GM21737 (cell line): ENCODE results near the gene SIT1.
A peak's percentile ranks its signal among the peaks of the same experiment; 100 is the strongest.

ENCODE experiments used
- ATAC-seq: cut with Tn5 transposase; IDR thresholded peaks from one replicate; pipeline ENCODE4 v1.9.1; 2021; ENCODE audit warnings: mild to moderate bottlenecking, moderate library complexity; ENCODE audit not compliant: unreplicated experiment

SIT1 gene, protein sequence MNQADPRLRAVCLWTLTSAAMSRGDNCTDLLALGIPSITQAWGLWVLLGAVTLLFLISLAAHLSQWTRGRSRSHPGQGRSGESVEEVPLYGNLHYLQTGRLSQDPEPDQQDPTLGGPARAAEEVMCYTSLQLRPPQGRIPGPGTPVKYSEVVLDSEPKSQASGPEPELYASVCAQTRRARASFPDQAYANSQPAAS

DNA sequence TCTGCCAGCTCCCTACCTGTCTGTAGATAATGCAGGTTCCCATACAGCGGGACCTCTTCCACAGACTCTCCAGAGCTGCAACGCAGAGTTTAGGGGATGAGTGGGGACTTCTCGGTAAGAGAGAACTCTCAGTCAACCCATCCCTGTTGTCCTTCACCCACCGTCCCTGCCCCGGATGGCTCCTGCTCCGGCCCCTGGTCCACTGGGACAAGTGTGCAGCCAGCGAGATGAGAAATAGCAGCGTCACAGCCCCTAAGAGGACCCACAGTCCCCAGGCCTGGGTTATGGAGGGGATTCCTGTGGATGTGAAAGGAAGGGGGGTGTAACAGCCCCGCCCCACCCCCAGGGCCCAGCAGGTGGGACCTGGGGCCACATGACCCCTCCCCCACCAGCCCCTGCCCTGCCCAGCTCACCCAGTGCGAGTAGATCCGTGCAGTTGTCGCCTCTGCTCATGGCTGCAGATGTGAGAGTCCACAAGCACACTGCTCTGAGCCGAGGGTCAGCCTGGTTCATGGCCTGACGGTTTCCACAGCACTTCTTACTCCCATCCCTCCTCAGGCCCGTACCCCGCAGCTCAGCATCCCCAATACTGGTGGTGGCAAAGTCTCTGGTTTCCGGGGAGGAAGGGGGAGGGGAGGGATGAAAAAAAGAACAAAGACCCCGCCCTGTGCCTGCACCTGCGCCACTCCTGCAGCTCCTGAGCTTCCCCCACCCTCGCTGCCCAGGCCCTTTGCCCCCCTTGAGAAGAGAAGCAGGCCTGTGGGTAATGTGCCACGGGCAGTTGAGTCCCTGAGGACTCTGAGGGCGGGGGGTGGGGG, at the start of gene SIT1:
Gene SIT1 (minus strand): TSS at position 591 of the 818 bp plus-strand sequence. CDS start 78 bp downstream, at position 513.
- ATAC-seq: no peak

DNA sequence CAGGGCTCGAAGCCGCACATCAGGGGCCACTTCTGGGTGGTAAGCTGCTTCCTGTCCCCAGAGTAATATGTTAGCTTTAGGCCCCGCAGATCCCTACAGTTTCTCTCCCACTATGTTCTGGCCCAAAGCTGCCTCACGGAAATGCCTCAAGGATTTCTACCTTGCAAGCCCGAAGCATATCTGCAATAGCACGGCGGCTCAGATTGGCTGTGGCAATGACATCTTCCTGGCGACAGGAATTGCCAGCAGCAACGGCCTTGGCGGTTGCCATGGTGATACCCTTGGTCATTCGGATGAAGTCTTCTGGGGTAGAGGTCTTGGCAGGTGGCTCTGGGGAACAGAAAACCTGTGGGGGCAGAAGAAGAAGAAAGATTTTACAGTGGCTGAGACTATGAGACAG, 49.3 kb upstream of the SIT1 start:
- ATAC-seq: no peak

DNA sequence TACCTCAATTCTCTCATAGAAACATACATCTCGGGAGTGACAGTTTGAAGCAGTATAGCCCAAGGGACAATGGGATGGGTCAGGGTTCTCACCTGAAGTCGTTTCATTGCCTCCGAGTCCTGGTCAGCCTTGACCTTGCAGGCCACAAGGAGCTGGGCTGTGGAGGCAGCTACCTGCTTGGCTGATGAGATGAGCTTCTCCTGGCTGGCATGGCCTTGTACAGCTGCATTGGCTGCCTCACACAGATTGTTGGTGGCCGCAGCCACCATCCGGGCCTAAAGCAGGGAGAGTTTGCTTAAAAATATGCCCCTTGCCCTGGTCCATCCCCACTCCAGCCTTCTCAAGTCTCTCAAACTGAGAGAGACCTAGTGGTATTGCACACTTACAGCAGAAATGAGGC, 47.5 kb upstream of the SIT1 start:
- no peak for ATAC-seq

DNA sequence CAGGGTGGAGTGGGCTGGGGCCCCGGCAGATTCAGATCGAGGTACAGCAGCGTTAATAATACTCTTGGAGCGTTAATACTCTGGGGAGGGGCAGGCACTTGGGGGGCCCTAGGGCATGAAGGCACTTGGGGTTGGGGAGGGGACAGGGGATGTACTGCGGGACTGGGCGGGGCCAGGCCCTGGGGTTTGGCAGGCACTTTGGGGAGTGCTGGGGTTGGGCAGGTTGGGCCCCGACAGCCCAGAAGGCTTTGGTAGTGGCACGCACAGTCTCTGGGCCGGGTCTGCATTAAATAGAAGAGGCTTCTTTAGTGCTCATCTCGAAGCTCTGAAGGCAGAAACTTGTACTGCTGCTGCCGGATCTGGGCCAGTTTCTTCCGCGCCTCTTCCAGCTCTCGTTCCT, 46.8 kb upstream of the SIT1 start:
- no peak for ATAC-seq

DNA sequence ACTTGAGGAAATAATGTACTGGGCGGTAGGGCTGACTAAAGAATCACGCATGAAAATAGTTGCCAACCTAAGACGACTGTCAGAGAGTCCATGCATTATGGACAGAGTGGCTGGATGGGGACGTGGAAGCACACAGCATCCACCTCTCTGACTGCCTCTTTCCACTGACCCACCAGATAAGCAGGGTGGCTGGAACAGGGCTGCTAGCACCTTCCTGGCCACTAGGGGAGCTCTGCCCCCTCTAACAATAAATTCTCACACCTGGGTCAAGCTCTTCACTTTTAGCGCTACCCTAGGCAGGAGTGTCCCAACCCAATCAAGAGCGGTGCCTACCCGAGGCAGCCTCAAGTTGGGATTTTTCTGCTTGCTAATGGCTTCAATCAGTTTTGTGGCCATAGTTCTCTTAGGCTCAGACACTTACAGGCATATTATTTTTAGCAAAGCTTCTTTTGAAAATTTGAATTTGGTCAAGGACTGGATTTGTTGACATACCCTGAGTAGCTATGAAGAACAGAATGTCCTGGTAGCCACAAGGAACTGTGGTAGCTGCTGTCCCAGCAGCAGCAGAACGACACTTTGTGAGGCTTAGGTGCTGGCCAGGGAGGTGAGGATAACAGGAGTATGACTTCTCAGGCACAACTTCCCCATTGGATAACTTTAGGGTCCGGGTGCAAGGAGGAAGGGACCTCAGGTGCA, 45.9 kb upstream of the SIT1 start:
- ATAC-seq: peak; percentile 78

DNA sequence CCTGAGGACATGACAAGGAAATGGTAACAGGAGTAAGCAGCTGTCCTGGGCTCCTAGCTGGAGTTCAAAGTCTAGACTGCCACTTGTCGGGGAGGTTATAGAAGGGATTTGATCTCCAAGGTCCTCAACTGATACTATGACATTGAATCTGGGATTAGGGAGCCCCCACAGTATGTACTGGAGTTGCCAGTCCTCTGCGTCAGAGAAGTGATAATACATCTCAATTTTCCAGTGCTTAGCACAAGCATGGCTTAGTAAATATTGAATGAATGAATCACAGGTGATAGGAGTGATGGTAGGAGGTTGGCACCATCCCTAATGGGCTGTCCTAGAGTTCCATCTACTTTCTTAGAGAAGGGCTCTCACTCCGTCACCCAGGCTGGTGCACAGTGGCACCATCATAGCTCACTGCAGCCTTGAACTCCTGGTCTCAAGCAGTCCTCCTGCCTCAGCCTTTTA, 45.2 kb upstream of the SIT1 start:
- no peak for ATAC-seq

DNA sequence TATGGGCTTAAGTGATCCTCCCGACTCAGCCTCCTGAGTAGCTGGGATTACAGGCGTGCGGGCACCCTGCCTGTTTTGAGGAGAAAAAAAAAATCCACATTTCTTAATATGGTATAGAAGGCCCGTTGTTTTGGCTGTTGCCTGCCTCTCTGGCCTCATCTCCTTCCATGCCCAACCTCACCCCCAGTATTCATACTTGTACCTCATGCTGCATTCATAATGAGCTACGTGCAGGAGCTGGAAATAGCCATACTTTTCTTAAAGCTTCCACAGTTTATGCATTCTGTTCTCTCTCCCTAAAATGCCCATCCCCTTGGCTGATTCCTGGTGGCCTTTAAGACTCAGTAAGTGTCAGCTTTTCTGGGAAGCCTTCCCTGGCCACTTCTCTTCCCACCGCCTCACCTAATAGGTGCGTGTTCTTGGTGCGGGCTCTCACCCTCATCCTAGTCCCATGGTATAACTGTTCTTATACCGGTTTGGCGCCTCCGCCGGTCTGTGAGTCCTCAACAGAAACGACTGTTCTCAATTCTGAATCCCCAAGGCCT, 41.1 kb upstream of the SIT1 start:
- ATAC-seq: no peak

DNA sequence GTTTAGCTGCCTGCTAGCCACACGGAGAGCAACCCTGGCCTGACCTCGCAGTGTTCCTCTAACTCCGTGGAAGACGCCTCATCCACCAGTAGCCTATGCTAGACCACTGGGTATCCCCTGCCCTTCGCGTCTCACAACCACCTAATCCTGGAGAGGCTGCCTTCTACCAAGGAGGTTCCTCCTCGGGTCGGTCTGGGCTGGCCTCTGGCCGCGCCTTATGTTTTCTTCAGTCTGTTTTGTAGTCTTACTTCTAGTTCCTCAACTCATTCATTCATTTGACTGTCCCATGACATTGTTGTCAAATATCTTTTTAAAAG, 40.6 kb upstream of the SIT1 start:
- no peak for ATAC-seq

DNA sequence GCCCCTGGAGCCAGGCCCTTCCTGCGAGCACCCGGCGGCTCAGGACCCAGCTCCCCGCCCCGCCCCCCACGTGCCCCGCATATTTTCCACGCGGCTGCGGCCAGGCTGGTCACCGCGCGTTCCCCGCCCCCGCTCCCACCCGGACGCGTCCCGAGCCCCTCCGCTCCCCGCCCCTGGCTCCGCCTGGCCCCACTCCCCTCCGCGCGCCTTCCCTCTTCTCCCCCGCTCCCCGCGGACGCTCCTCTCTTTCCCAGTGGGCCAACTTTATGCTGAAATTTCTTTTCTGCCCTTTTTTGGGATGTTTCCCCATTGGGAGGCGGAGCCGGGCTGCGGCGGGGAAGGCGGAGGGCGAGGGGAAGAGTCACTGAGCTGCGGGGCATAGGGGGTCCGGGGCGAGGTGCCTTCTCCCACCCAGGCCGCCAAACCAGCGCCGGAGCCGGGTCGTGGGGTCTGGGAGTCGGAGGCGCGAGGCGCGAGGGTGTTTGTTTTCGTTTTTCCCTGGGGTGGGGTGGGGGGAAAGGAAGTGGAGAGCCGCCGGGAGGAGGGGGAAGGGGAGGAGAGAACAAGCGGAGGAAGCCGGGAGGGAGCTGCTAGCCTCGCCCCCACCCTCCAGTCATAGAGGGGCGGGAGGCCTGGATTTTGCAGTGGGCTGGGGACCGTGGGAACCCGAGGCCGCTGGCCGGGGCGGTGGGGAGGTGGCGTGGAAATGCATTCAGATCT, 40.0 kb upstream of the SIT1 start:
- no peak for ATAC-seq

DNA sequence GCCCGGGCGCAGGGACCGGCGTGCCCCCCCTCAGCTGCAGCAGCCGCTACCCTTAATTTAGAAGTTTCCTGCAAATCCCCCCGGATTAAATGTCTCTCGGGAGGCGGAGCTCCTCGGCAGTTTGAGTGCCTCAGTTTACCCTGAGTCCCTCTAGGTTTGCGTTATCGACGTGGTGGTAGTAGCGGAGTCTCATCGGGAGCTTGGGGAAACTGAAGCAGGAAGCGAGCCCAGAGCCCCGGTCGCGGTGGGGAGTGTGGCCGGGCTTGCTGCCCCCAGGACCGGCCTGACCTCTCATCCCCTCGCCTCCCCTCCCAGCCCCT, 39.5 kb upstream of the SIT1 start:
- ATAC-seq: no peak

DNA sequence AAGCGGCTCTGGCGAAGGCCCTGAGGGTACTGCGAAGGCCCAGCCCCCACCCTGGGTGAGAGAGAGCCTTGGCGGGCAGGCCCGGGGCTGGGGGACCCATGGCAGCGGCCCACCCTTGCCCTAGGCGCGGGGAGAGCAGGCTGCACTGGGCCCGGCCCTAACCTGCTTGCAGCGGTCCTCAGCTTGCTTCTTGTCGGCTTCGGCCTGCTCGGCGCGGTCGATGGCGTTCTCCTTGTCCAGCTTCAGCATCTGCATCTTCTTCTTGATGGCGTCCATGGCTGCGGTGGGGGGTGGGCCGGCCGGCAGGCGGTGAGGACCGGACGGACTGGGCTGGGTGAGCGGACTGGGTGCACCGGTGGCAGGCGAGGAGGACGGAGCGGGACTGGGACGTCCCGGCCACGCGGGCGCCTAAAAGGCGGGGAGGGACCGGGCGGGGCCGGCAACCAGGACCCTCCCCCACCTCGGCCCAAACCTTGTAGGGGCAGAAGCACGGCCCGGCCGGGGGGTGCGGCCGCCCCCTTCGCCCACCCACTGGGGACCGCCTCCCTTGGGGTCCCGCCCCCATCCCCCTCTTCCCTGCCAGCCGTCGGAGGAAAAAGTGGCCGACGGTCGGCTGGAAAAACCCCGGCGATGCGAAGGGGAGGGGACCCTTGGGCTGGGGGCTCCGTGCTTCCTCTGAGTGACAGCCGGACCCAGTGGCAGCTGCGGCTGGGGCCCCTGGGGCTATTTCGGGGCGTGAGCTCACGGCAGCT, 39.0 kb upstream of the SIT1 start, which contains the start of gene TPM2:
Gene TPM2 (minus strand): TSS at position 384 of the 752 bp plus-strand sequence. CDS start 108 bp downstream, at position 276.
- ATAC-seq: no peak

DNA sequence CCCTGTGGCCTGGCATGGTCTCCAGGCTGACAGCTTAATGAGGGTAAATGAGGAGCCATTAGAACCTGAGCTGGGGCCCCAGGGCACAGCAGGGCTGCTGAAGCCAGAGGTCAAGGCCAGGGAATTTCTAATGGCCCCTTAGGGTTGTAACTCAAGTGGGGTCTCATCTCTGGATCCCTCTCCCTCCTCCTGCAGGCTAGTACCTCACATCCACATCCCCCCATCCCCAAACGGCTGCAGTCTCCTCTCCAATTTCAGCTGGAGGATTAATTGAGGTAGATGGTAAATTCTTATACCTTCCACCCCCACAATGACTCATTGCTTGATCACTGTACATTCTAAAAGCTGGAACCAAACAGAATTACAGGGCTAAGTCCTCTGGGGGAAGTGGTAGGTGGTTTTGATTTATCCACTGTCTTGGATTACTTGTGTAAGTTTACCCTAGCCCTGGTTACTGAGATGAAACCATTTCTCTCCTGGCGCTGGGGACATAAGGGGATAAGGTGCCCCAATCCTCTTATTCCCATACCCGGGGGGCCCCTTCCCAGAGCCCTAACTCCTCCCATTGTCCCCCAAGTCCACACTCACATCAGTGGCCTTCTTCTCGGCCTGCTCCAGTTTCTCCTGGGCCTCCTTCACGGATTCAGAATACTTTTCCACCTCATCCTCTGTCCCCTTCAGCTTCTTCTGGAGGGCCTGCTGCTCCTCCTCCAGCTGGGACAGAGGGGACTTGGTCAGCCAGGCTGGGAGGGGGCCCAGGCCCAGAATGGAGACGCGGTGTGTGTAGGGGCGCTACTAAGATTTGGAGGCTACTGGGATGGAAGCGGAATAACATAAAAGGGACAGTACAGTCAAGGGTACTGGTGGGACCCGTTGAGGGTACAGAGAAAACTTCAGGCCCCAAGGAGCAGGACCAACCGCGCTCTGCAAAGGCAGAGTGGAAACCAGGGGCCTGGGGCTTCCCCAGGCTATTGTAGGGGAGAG, 38.1 kb upstream of the SIT1 start:
- ATAC-seq: no peak

DNA sequence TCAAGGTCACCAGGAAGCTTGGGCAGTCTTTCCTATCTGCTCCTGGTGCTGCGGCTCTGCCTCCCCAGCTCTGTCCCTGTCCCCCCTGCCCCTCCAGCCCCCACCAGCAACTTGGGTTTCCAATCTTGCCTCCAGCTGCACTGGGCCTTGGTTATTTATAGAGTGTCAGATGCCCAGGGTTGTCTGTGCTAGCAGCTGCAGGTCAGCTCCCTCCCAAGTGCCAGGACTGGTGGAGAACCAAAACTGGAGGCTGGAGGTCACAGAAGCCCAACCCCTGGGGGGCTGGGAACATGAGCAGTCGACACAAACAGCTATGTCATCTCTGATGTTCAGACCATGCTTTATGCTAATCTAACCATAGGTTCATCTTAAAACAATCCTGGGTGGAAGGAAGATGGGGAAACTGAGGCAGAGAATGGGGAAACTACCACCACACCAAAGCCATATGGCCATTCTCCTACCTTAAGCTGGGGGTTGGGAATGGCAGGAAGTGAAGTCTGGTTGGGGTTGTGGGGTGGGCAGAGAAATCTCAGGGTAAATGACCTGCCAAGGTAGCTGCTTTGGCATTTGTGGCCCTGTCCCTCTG, 37.3 kb upstream of the SIT1 start:
- no peak for ATAC-seq

DNA sequence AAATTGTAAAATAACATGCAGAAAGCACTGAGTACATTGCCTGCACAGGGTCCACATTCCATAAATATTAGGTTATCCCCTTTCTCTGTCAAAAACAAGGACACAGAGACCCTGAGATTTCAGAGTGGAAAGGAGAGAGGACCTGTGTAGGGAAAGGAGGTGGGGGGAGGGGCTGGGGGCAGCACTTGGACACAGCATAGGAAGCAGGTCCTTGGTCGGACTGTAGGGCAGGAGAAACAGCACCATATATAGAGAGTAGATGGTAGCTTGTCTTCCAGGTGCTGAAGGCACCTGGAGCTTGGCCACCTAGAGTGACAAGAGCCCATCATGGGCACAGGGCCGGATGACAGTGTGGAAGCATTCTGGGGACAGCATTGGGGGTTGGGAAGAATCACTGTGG, 36.6 kb upstream of the SIT1 start:
- ATAC-seq: no peak

DNA sequence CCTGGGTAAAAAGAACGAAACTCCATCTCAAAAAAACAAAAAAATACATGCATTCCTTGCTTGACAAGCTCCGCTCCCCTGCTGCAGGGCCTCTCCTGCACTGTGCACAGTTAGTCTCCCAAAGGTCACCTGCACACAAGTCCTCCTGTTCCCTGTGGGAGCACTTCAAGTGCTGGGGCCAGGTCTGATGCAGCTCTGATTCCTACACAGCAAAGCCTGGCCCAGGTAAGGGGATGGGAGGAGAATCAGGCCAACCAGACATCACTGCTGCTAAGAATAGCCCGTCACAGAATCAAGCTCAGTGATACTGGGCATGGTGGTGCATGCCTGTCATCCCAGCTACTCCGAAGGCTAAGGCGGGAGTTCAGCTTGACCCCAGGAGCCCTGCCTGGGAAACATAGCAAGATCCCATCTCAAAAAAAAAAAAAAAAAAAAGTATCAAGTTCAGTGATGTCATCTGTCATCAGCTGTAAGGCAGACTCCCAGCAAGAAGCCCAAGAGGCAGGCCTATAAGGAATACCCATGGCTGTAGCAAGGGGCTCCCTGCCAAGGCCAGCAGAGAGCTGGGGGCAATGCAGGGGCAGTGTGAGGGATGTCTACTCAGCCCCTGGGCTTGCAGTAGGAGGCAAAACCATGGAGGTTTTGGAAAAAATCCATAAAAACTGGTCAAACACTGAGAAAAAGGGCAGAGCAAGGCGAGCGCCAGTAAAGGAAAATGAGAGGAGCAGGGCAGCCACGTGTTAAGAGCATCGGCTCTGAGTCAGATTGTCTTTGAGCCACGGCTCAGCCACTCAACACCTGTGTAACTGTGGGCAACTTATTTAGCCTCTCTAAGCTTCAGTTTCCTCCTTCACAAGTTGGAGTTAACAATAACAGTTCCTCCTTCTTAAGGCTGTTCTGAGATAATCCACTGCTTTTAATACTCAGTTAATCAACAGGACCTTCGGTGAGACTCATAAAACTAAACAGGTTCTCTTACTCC, 35.8 kb upstream of the SIT1 start:
- no peak for ATAC-seq

DNA sequence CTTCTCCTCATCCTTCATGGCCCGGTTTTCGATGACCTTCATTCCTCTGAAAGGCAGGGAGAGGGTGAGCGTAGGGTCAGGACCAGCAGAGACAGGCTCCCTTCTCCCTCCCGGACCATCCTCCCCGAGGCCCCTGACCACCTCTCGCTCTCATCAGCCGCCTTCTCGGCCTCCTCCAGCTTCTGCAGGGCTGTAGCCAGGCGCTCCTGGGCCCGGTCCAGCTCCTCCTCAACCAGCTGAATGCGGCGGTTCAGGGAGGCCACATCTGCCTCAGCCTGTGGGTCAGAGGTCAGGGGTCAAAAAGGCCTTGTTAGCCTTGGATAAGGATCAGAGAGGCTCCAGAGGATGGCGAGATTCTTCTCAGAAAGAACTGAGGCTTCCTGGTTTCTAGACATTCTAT, 34.8 kb upstream of the SIT1 start:
- no peak for ATAC-seq

DNA sequence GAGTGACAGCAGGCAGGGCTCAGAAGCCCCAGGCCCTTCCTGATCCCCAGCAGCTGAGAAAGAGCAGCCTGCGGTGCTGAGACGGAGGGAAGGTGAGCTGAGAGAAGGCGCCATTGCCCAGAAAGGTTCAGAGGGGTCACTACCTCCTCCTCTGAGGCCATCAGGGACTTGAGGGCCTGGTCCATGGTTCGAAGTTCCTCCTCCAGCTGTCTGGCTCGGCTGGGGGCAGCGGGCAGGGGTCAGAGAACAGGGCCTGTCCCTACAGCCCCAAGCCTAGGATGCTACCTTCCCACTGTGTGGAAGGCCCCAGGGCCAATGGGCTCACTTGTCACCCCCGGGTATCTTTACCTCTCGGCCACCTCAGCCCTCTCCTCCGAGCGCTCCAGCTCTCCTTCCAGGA, 34.2 kb upstream of the SIT1 start:
- no peak for ATAC-seq

DNA sequence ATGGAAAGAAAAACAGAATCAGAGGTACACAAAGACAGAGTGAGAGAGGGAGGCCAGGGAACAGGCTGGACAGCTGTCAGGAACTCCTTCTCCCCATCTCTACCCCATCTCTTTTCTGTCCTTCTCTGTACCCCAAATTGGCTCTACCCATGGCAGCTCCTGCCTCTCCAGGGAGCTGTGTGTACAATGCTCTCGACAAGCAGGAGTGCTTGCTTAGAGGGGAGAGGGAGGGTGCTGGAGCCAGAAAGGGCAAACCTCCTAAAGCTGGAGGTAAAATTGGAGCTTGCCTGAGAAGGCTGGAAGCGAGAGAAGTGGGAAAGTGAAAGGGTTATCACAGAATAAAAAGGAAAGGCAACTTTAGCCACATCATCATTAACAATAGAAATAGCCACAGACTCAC, 32.6 kb upstream of the SIT1 start:
- ATAC-seq: no peak
